SK-N-SH treated with all-trans-retinoic acid at 6 μM for 48 hours (cell line): ENCODE measurements around the gene MLIP.

Source experiments
- ARNTL ChIP-seq: fragments of 450-650 bp; formaldehyde crosslinking; IDR thresholded peaks from 2 replicates; pipeline ENCODE4 v1.5.0; 2020; ENCODE audit warnings: low read depth, mild to moderate bottlenecking, moderate library complexity, borderline replicate concordance
- BACH2 ChIP-seq: fragments of 250-450 bp; sonication (Bioruptor Pico); IDR thresholded peaks from 2 replicates; pipeline ENCODE4 v1.9.0; 2021; ENCODE audit warnings: mild to moderate bottlenecking, borderline replicate concordance
- CSDC2 ChIP-seq: fragments of 250-450 bp; sonication (Bioruptor Pico); IDR thresholded peaks from 2 replicates; pipeline ENCODE4 v1.5.0; 2020; ENCODE audit warnings: mild to moderate bottlenecking, moderate library complexity
- ESRRG ChIP-seq: fragments of 250-450 bp; sonication (Bioruptor Pico); IDR thresholded peaks from 2 replicates; pipeline ENCODE4 v1.6.1; 2021; ENCODE audit warnings: mild to moderate bottlenecking
- ISL1 ChIP-seq: fragments of 250-450 bp; sonication (Bioruptor Pico); IDR thresholded peaks from 2 replicates; pipeline ENCODE4 v2.1.2; 2022; ENCODE audit warnings: mild to moderate bottlenecking, moderate library complexity
- SNAI2 ChIP-seq: fragments of 250-450 bp; sonication (Bioruptor Pico); IDR thresholded peaks from 2 replicates; pipeline ENCODE4 v1.5.0; 2020; ENCODE audit warnings: mild to moderate bottlenecking, moderate library complexity
- TOX ChIP-seq: fragments of 250-450 bp; sonication (Bioruptor Pico); IDR thresholded peaks from 2 replicates; pipeline ENCODE4 v1.8.0; 2021; ENCODE audit warnings: mild to moderate bottlenecking, moderate library complexity, borderline replicate concordance
- ZFP3 ChIP-seq: fragments of 250-450 bp; sonication (Bioruptor Pico); IDR thresholded peaks from 2 replicates; pipeline ENCODE4 v1.5.0; 2020; ENCODE audit warnings: mild to moderate bottlenecking, moderate library complexity
- ZFP30 ChIP-seq: fragments of 450-650 bp; formaldehyde crosslinking; IDR thresholded peaks from 2 replicates; pipeline ENCODE4 v1.5.0; 2022; ENCODE audit warnings: mild to moderate bottlenecking, moderate library complexity
- TF ChIP-seq, protein P1 (sequence below): fragments of 250-450 bp; sonication (Bioruptor Pico); IDR thresholded peaks from 2 replicates; pipeline ENCODE4 v1.5.1; 2020; ENCODE audit warnings: low read depth, mild to moderate bottlenecking, moderate library complexity
- TF ChIP-seq, protein P2 (sequence below): fragments of 250-450 bp; sonication (Bioruptor Pico); IDR thresholded peaks from 2 replicates; pipeline ENCODE4 v1.8.0; 2020; ENCODE audit warnings: mild to moderate bottlenecking, moderate library complexity, borderline replicate concordance

DNA sequence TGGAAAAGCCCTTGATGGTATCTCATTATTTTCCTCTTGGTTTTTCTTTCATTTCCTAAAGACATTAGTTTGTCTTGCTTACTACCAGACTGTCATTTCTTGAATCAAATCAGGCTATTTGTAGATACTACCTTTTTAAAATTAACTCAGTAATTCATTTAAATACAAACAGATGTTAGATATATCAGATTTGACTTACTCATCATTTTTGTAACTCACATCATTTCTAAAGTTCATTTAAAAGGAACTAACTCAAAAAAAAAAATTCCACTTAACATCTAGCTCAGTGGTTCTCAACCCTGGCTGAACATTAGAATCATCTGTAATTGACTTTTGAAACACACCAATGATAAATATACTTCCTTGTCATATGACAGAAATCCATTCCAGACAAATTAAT lies 148.8 kb downstream of the MLIP start:
- TF ChIP-seq, protein P1, sequence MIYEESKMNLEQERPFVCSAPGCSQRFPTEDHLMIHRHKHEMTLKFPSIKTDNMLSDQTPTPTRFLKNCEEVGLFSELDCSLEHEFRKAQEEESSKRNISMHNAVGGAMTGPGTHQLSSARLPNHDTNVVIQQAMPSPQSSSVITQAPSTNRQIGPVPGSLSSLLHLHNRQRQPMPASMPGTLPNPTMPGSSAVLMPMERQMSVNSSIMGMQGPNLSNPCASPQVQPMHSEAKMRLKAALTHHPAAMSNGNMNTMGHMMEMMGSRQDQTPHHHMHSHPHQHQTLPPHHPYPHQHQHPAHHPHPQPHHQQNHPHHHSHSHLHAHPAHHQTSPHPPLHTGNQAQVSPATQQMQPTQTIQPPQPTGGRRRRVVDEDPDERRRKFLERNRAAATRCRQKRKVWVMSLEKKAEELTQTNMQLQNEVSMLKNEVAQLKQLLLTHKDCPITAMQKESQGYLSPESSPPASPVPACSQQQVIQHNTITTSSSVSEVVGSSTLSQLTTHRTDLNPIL (CRISPR knock-in tag), result no peak
- TF ChIP-seq, protein P2, sequence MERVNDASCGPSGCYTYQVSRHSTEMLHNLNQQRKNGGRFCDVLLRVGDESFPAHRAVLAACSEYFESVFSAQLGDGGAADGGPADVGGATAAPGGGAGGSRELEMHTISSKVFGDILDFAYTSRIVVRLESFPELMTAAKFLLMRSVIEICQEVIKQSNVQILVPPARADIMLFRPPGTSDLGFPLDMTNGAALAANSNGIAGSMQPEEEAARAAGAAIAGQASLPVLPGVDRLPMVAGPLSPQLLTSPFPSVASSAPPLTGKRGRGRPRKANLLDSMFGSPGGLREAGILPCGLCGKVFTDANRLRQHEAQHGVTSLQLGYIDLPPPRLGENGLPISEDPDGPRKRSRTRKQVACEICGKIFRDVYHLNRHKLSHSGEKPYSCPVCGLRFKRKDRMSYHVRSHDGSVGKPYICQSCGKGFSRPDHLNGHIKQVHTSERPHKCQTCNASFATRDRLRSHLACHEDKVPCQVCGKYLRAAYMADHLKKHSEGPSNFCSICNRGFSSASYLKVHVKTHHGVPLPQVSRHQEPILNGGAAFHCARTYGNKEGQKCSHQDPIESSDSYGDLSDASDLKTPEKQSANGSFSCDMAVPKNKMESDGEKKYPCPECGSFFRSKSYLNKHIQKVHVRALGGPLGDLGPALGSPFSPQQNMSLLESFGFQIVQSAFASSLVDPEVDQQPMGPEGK, result no peak
- TF ChIP-seq ARNTL (CRISPR knock-in tag), result no peak
- no peak for TF ChIP-seq ISL1 (CRISPR knock-in tag)
- TF ChIP-seq ZFP30 (CRISPR knock-in tag), result no peak
- no peak for TF ChIP-seq CSDC2 (CRISPR knock-in tag)
- TF ChIP-seq SNAI2, result no peak
- no peak for TF ChIP-seq ZFP3 (CRISPR knock-in tag)
- TF ChIP-seq ESRRG, result no peak
- no peak for TF ChIP-seq BACH2
- no peak for TF ChIP-seq TOX (CRISPR knock-in tag)
